ENCODE results near the gene ANKRD11.

- no peak for TF ChIP-seq MAX (IDR thresholded peaks at IDR 0.05)
- TF ChIP-seq REST (IDR thresholded peaks at IDR 0.05; ENCODE audit: low read depth): no peak
- no peak for TF ChIP-seq CTCF (IDR thresholded peaks at IDR 0.05 in 2 of 3, conservative IDR thresholded peaks at IDR 0.05 in 1 of 3; ENCODE audit: borderline replicate concordance in 1 of 3, insufficient read depth in 1 of 3, low read depth in 2 of 3, low read length in 2 of 3)
- no peak for TF ChIP-seq SP1 (IDR thresholded peaks at IDR 0.05; ENCODE audit: low read depth)
- no peak for TF ChIP-seq EGR1 (IDR thresholded peaks at IDR 0.05; ENCODE audit: low read depth)
- TF ChIP-seq SIN3A (IDR thresholded peaks at IDR 0.05; ENCODE audit: low read depth): no peak
- no peak for TF ChIP-seq RAD21 (IDR thresholded peaks at IDR 0.05; ENCODE audit: low read depth)
- no peak; the same call in 1 of the 2 replicates for TF ChIP-seq POLR2AphosphoS5 (IDR thresholded peaks at IDR 0.05; ENCODE audit: low read depth, low read length)
- TF ChIP-seq EZH2 (IDR thresholded peaks at IDR 0.05): no peak
- no peak for TF ChIP-seq YY1 (IDR thresholded peaks at IDR 0.05; ENCODE audit: extremely low read depth, insufficient replicate concordance, low read depth, low read length)
- no peak for TF ChIP-seq TCF7L2 (IDR thresholded peaks at IDR 0.05; ENCODE audit: borderline replicate concordance, extremely low read depth, insufficient read depth, insufficient read length)
- TF ChIP-seq POLR2A (IDR thresholded peaks at IDR 0.05; ENCODE audit: borderline replicate concordance, extremely low read depth, insufficient read depth, insufficient read length): no peak
Observed at GRCh38 chr16:89506791-89507191, 16.4 kb upstream of the ANKRD11 start.

All from HCT116 (cell line).